ENCODE measurements around the gene HNF1A. TPM values are rescaled to one million over a fixed set of nuclear protein-coding genes. Genes with fewer than 3 reads are reported as not detected.

Gene HNF1A
- total RNA-seq, 1 experiment from 2014 or later: not detected

GRCh38 chr12:120959111-120959878, 19.0 kb upstream of the HNF1A start:
- DNase-seq (ENCODE audit: low spot score): no peak

- no peak for DNase-seq (ENCODE audit: low spot score)
Observed at GRCh38 chr12:120960657-120961056, 17.7 kb upstream of the HNF1A start.

- no peak for DNase-seq (ENCODE audit: low spot score)
Observed at GRCh38 chr12:120961604-120962531, 16.5 kb upstream of the HNF1A start.

- no peak for DNase-seq (ENCODE audit: low spot score)
Observed at GRCh38 chr12:120962532-120963020, 15.8 kb upstream of the HNF1A start.

- no peak for DNase-seq (ENCODE audit: low spot score)
Observed at GRCh38 chr12:120964298-120964697, 14.0 kb upstream of the HNF1A start.

GRCh38 chr12:120965534-120966091, 12.7 kb upstream of the HNF1A start:
- no peak for DNase-seq (ENCODE audit: low spot score)

- no peak for DNase-seq (ENCODE audit: low spot score)
Observed at GRCh38 chr12:120970310-120970709, 8.0 kb upstream of the HNF1A start.

GRCh38 chr12:120971299-120972180, 6.8 kb upstream of the HNF1A start:
- DNase-seq (ENCODE audit: low spot score): peak; percentile 53

- DNase-seq (ENCODE audit: low spot score): no peak
Observed at GRCh38 chr12:120972870-120973543, 5.3 kb upstream of the HNF1A start.

- DNase-seq (ENCODE audit: low spot score): no peak
Observed at GRCh38 chr12:120977531-120978295, 630 bp upstream of the HNF1A start.

- DNase-seq (ENCODE audit: low spot score): no peak
Observed at GRCh38 chr12:120979220-120979861, 998 bp downstream of the HNF1A start.

- DNase-seq (ENCODE audit: low spot score): no peak
Observed at GRCh38 chr12:120979862-120980696, 1.7 kb downstream of the HNF1A start.

- DNase-seq (ENCODE audit: low spot score): no peak
Observed at GRCh38 chr12:120980800-120981368, 2.5 kb downstream of the HNF1A start.

GRCh38 chr12:120981407-120981941, 3.1 kb downstream of the HNF1A start:
- DNase-seq (ENCODE audit: low spot score): no peak

- DNase-seq (ENCODE audit: low spot score): no peak
Observed at GRCh38 chr12:120982659-120983058, 4.3 kb downstream of the HNF1A start.

GRCh38 chr12:120983759-120984158, 5.4 kb downstream of the HNF1A start:
- DNase-seq (ENCODE audit: low spot score): no peak

GRCh38 chr12:120984351-120984898, 6.1 kb downstream of the HNF1A start:
- no peak for DNase-seq (ENCODE audit: low spot score)

GRCh38 chr12:120988234-120988633, 9.9 kb downstream of the HNF1A start:
- no peak for DNase-seq (ENCODE audit: low spot score)

Data from H4 (cell line).